ENCODE data around the gene PLEKHD1.
"Not testable (repeated sequence)": the region's sequence is repeated elsewhere in the genome, so short reads cannot be mapped to it uniquely, and the experiment has no call there.

PLEKHD1 gene

GRCh38 chr14:69483765-69484443, 624 bp upstream of the PLEKHD1 start:
- no peak for DNase-seq

GRCh38 chr14:69485315-69485660, 760 bp downstream of the PLEKHD1 start:
- no peak for DNase-seq

GRCh38 chr14:69485701-69486100, 1.2 kb downstream of the PLEKHD1 start:
- DNase-seq = no peak

GRCh38 chr14:69487226-69487625, 2.7 kb downstream of the PLEKHD1 start:
- DNase-seq = no peak

- DNase-seq = no peak
Measured at GRCh38 chr14:69487771-69488170, 3.2 kb downstream of the PLEKHD1 start.

- DNase-seq = no peak
Measured at GRCh38 chr14:69489495-69489894, 5.0 kb downstream of the PLEKHD1 start.

- DNase-seq = no peak
Measured at GRCh38 chr14:69490219-69490918, 5.8 kb downstream of the PLEKHD1 start.

- no peak for DNase-seq
Measured at GRCh38 chr14:69491193-69491592, 6.7 kb downstream of the PLEKHD1 start.

- no peak for DNase-seq
Measured at GRCh38 chr14:69493038-69493437, 8.5 kb downstream of the PLEKHD1 start.

GRCh38 chr14:69493791-69494190, 9.3 kb downstream of the PLEKHD1 start:
- no peak for DNase-seq

- DNase-seq = no peak
Measured at GRCh38 chr14:69495341-69495921, 10.9 kb downstream of the PLEKHD1 start.

GRCh38 chr14:69497866-69498265, 13.3 kb downstream of the PLEKHD1 start:
- DNase-seq = not testable (repeated sequence)

GRCh38 chr14:69498286-69498685, 13.8 kb downstream of the PLEKHD1 start:
- not testable (repeated sequence) for DNase-seq

GRCh38 chr14:69499436-69499835, 14.9 kb downstream of the PLEKHD1 start:
- DNase-seq = no peak

- no peak for DNase-seq
Measured at GRCh38 chr14:69500096-69500495, 15.6 kb downstream of the PLEKHD1 start.

GRCh38 chr14:69500736-69501135, 16.2 kb downstream of the PLEKHD1 start:
- DNase-seq = no peak

- no peak for DNase-seq
Measured at GRCh38 chr14:69501423-69501838, 16.9 kb downstream of the PLEKHD1 start.

GRCh38 chr14:69504775-69505174, 20.2 kb downstream of the PLEKHD1 start:
- no peak for DNase-seq

- no peak for DNase-seq
Measured at GRCh38 chr14:69505338-69506240, 21.1 kb downstream of the PLEKHD1 start.

GRCh38 chr14:69506241-69506595, 21.7 kb downstream of the PLEKHD1 start:
- DNase-seq = no peak

- DNase-seq = no peak
Measured at GRCh38 chr14:69518289-69519101, 34.0 kb downstream of the PLEKHD1 start.
